Measurements from ENCODE around the gene IFNGR2.
"Not testable (repeated sequence)": the region's sequence is repeated elsewhere in the genome, so short reads cannot be mapped to it uniquely, and the experiment has no call there.

The IFNGR2 gene

DNA sequence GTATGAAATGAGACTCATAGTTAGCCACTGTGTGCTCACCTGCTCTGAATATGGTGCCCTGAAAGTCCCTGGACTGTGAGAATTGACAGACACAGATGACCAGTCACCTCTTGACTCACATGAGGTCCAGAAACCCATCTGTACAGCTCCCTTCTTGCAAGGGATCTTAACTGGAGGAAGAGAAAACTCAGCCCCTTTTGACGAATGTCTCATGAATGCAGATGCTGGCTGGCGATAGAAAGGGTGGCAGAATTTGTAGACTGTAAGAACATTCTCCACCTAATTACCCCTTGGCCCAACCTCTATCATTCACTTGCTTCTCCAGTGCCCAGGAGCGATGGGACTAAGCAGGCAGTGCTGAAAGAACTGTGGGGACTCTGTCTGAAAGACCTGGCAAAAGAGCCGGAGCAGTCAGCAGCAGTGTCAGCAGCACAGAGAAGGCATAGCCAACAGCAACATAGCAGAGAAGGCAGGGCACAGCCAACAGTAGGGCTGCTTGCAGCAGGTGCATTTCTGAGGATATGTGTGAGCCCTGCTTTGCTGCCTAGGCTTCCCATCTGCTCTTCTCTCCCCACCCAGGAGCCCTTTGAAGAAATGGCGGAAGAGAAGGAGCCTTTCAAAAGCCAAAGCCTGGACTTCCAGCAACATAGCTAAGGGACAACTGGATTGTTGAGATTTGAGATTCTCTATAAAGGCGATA lies 25.8 kb upstream of the IFNGR2 start:
- no peak for DNase-seq (ENCODE audit: low read depth)

DNA sequence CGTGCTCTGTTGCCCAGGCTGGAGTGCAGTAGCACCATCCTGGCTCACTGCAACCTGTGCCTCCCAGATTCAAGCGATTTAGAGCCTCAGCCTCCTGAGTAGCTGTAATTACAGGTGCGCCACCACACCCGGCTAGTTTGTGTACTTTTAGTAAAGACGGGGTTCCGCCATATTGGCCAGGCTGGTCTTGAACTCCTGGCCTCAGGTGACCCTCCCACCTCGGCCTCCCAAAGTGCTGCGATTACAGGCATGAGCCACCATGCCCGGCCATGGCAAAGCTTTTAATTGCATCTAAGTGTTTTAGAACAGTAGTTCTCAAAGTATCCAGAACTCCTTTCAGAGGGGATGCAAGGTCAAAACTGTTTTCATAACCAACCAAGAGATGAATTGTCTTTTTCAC lies 25.1 kb upstream of the IFNGR2 start:
- DNase-seq (ENCODE audit: low read depth) = no peak

DNA sequence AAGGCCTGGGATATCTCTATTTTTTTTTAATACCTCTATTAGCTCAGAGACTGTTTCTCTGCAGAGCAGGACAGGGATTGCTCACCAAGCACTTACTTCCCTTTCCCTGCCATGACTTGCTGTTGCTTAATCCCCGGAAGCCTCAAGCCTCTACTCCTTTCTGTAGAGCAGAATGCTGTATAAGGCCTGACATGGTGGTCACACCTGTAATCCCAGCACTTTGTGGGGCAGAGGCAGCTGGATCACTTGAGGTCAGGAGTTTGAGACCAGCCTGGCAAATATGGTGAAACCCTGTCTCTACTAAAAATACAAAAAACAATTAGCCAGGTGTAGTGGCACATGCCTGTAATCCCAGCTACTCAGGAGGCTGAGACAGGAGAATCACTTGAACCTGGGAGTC lies 23.3 kb upstream of the IFNGR2 start:
- peak; percentile 77 for DNase-seq (ENCODE audit: low read depth)

DNA sequence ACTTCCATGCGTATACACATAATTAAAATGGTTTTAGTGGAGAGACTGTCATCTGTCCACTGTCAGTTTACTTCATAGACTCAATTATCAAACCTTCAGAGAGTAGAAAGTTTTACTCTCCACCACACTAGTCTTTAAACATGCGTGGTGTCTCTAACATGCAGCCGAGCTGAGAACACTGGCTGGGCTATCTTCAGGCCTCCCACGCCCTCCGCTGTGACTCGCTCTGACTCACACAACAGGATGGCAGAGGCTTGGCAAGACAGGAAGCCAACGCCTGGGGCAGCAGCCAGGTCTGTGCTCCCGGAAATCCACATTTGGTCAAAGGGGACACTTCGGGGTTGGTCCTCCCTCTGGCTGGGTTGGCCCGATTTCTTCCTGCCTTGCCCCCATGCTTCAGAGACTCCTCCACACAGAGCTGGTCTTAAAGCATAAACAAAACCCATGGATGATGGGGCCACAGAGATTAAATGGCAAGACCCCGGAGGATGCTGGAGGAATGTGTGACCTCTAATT lies 22.7 kb upstream of the IFNGR2 start:
- peak; percentile 97 for DNase-seq (ENCODE audit: low read depth)

DNA sequence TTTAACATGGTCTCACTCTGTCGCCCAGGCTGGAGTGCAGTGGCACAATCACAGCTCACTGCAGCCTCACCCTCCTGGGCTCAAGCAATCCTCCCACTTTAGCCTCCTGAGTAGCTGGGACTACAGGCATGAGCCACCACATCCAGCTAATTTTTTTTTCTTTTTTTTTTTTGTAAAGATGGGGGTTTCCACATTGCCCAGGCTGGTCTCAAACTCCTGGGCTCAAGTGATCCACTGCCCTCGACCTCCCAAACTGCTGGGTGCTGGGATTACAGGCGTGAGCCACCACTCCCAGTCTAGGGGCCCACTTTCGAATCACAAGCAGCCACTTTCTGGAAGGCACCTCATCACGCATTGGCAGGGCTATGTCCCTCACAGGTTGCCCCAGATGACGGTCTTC lies 21.8 kb upstream of the IFNGR2 start:
- DNase-seq (ENCODE audit: low read depth) = not testable (repeated sequence)

DNA sequence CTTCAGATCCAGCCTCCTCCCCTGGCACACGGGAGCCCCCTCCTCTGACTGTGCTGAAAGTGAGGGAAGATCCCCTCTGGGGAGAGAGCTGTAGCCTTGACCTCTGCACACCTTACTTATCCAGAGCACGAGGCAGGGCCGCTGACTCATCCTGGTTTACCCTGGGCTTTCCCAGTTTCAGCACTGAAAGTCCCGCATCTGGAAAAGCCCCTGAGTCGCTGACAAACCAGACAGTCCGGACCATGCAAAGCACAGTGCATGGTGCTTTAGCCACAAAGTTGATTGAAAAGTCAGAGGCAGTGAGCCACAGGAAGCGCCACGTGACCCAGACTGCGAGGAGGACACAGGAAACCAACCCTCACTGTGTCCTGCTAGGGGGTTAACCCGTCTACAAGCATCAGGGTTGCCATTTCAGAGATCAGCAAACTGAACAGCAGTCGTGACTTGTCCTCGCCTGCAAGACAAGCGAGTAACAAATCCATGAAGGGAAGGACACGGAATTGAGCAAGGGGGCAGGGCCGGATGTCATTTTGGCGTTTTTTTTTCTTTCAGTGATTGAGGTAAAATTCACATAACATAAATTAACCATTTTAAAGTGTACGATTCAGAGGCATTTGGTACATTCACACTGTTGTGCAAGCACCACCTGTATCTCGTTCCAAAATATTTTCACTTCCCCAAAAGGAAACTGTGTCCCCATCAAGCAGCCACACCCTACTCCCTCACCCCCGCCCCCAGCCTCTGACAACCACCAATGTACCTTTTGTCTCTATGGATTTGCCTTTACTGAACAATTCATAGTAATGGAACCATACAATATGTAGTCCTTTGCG lies 19.9 kb upstream of the IFNGR2 start:
- peak; percentile 81 for DNase-seq (ENCODE audit: low read depth)

DNA sequence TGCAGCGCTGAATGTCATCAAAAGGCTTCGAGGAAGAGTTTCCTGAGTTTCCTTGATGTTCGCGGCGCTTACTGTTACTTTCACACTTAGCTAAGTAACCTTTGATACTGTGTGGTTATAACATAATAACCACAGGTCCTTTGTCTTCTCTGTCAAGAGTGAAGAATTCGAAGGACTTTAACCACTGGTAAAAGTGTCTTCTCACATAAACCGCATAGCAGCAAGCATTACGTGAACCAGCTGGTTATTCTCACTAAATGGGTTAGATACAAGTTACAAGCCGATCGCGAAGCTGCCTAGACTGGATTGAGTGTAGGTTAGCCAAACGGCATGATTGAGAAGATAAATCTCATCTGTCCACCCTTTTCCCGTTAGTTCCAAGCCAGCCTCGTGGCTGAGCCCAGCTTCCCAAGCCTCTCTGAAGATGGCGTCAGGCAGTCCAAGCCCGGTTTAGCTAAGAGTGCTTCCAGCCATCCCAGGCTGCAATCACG lies 18.3 kb upstream of the IFNGR2 start:
- no peak for DNase-seq (ENCODE audit: low read depth)

DNA sequence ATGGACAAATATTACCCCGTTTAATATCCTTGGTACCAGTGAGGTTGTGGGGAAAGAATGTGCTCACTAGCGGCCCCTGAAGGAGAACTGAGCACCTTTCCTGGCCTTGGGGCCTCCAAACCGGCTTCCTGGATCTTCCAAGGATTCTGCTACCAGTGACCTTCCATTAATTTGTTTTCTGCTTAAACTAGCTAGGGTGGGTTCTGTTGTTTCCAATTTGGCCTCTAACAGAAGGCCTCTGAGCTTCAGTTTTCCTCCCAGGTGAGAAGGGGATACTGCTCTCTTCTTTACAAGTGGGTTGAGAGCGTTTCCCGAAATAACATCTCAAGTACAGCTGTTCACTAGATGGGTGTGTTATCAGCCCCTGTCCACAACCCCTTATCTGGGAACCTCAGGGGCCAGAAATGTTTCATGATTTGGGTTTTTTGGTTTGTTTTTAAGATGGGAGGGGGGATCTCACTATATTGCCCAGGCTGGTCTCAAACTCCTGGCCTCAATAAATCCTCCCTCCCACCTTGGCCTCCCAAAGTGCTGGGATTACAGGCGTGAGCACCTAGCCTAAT lies 16.9 kb upstream of the IFNGR2 start:
- DNase-seq (ENCODE audit: low read depth) = no peak

DNA sequence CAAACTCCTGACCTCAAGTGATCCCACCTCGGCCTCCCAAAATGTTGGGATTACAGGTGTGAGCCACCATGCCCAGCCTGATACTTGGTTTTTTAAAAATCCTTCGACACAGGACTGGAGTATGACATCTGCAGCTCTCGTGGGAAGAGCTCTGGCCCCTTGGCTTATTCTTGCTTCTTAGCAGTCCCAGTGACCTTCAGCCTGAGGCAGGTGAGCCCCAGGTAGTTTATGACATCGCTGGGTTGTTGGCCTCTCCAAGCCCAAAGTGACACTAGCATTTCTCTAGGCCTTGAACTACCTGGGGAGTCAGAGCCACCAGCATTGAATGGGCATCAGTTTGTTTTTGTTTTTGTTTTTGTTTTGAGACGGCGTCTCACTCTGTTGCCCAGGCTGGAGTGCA lies 15.9 kb upstream of the IFNGR2 start:
- no peak for DNase-seq (ENCODE audit: low read depth)

DNA sequence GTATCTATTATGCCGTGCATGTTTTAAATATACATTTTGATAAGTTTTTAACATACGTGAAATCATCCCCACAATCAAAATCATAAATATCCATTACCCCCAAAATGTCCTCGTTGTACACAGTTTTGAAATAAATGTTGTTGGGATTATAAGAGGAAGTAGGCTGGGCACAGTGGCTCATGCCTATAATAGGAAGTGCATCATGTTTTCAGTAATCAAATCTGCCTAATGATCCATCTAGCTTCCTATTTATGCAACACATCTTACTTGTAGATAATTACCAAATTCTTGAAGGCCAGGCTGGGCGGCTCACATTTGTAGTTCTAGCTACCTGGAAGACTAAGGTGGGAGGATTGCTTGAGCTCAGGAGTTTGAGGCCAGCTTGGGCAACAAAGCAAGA lies 15.0 kb upstream of the IFNGR2 start:
- no peak for DNase-seq (ENCODE audit: low read depth)

DNA sequence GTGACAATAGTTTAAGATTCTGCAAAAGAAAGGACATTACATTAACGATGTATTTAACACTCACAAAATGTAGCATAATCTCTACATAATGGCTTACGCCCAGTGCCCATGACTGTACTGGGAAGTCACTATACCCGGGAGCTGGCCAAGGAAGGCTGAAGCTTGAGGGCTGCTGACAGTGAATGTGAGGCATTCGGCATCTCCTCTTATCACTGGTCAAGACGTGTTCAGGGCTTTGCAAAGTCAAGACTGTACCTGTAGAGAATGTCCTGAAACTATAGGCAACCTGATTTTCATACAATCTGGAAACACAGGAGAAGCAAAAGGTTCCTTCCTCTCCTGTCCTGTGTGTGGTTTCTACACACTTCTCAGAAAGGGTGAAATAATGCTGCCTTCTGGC lies 12.7 kb upstream of the IFNGR2 start:
- no peak for DNase-seq (ENCODE audit: low read depth)

DNA sequence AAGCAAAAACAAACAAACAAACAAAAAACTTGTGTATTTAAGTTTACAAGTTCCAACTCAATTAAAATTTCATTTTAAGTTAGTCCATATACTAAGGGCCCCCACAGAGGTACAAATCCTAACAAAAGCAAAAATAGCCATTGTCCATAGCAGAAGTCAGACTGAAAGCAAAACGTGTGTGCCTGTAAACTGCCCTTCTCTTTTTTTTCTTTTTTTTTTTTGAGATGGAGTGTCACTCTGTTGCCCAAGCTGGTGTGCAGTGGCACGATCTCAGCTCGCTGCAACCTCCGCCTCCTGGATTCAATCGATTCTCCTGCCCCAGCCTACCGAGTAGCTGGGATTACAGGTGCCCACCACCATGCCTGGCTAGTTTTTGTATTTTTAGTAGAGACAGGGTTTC lies 11.6 kb upstream of the IFNGR2 start:
- no peak for DNase-seq (ENCODE audit: low read depth)

DNA sequence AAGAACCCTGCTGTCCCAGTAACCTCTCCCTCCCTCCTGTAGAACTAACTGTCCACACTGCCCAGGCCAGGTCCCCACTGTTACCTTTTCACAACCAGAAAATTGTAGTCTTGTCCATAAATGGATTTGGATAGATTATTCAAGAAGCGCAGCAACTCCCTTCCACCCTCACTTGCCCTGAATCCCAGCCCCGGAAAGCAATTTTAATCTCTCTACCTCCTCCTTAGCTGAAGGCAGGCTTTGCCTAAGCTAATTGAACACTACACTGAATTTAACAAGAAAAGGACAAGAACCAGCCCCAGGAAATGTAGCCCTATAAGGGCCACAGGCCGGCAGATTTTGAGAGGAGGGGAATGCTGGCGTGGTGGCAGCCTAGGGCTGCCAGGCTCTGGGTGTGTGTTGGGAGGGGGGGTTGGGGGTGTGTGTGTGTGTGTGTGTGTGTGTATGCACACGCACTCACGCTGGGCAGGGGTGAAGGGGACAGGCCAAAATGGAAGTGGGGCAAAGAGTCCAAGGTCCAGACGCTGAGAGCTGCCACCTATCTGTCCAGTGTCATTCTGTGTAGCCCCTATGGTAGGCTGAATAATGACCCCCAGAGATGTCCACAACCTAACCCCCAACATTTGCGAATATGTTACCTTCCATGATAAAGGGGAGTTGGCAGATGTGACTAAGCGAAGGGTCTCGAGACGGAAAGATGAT lies 10.8 kb upstream of the IFNGR2 start:
- DNase-seq (ENCODE audit: low read depth) = no peak

DNA sequence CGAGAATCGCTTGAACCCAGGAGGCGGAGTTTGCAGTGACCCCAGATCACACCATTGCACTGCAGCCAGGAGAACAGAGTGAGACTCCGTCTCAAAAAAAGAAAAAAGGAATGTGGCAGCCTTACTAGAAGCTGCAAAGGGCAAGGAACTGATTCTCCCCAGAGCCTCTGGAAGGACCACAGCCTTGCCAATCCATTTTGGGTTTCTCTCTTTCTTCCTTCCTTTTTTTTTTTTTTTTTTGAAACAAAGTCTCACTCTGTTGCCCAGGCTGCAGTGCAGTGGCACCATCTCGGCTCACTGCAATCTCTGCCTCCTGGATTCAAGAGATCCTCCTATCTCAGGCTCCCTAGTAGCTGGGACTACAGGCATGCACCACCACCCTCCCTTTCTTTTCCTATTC lies 9.9 kb upstream of the IFNGR2 start:
- DNase-seq (ENCODE audit: low read depth) = no peak

DNA sequence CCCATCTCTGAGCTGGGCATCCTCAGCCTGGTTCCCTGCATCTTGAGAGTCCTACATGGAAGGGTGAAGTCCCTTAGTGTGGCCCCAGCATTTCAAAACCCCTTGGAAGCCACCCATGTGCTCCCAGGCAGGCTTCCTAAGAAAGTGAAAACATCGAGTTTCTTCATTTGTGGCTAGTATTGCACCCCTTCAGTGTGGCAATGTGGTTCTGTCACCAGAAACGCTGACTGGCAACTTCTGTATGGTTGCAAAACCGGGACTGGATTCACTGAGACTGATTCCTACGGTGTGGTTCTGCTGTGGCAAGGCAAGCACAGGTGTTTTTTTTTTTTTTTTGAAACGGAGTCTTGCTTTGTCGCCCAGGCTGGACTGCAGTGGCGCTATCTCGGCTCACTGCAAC lies 9.0 kb upstream of the IFNGR2 start:
- DNase-seq (ENCODE audit: low read depth) = no peak

DNA sequence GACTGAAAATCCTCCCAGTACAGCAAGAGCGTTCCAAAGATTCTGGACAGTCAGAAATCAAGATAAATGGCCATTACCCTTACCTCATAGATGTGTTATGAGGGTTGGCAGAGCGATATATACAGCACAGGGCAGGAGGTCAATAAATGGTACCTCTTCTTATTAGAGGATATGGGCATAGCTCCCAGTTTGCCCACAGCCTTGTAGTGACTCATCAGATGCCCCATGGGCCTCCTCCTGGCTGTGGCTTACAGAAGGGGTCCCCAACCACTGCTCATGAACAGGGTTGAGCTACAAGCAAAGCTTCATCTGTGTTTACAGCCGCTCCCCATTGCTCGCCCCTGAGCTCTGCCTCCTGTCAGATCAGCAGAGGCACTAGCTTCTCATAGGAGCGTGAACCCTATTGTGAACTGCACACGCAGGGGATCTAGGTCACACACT lies 7.3 kb upstream of the IFNGR2 start:
- DNase-seq (ENCODE audit: low read depth) = peak; percentile 46

DNA sequence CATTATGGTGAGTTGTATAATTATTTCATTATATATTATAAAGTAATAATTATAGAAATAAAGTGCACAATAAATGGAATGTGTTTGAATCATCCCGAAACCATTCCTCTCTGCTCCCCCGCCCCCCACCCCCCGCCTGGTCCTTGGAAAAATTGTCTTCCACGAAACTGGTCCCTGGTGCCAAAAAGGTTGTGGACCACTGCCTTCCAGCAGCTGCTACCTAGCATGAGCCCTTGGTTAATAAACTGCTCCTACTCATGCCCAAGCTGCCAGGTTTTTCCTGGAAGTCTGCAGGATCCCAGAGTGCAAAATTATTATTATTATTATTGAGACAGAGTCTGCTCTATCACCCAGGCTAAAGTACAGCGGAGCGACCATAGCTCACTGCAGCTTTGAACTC lies 6.8 kb upstream of the IFNGR2 start:
- no peak for DNase-seq (ENCODE audit: low read depth)

DNA sequence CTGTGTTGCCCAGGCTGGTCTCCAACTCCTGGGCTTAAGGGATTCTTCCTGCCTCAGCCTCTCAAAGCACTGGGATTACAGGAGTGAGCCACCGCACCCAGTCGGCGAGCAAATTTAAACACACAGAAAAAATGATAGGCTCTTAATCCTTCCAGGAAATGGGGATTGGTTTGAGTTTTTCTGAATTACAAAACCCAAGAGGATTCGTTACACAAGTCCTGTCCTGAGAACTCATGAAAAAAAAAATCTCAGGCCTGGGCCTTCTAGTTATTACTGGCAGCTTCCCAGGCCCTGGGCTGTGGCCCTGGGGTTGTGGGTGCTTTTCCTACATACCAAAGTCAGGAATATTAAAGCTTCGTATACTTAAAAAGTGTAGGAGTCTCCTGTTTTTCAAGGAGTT lies 6.3 kb upstream of the IFNGR2 start:
- DNase-seq (ENCODE audit: low read depth) = peak; percentile 96

DNA sequence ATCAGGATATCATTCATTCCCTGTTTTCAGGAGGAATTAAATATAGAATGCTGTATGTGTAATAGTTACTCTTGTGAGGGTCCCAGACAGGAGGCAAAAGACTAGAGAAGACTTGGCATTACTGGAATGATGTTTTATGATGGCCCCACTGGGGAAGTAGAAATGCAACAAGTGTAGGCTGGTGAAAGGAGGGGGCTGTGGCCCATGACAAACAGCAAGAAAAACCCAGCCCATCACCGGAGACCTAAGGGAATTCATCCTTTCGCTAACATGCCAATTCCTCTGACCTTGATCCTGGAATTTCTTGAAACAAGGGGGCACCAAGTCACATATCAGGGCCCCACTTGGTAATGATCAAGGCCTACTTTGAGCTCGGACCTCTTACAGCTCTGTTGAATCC lies 5.5 kb upstream of the IFNGR2 start:
- no peak for DNase-seq (ENCODE audit: low read depth)

DNA sequence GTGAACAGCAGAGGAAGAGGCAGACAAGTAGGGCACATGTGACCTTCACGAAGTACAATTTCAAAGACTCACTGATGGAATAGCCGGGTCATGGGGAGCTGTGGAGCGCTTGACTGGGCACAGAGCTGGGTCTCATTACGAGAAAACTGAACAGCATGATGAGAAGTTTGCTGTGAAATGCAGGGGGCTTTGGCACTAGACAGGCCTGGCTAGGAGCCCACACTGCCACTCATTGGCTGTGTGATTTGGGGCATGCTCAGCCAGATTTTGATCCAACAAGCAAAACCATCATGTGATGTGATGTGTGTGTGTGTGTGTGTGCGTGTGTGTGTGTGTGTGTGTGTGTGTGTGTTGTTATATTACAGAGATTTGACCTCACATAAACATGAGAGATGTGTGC lies 4.9 kb upstream of the IFNGR2 start:
- no peak for DNase-seq (ENCODE audit: low read depth)

DNA sequence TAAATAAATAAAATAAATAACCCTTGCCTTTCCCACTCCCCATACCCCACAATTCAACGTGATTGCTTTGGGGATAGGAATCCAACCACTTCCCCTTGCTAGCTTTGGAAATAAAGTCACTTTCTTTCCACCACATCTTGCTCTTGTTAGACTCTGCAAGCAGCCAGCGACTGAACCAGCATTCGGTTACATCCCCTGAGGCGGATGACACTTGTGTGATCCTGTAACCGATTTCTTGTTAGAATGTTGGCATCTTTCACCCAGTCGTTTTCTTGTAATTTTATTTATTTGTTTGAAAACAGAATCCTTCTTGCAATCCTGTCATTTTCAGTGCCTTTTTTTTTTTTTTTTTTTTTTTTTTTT lies 1.6 kb upstream of the IFNGR2 start:
- peak; percentile 91 for DNase-seq (ENCODE audit: low read depth)
